CD4-positive, alpha-beta T cell treated with Interleukin-6 at 100 ng/mL for 8 hours (primary cell): ENCODE measurements around the gene PTGER4.
"Not testable (repeated sequence)": the region's sequence is repeated elsewhere in the genome, so short reads cannot be mapped to it uniquely, and the experiment has no call there.

Source experiments
- DNase-seq: peaks from one replicate; pipeline ENCODE4 v3.0.0-alpha.2; 2020; ENCODE audit warnings: mixed read lengths, low spot score

PTGER4 gene

DNA sequence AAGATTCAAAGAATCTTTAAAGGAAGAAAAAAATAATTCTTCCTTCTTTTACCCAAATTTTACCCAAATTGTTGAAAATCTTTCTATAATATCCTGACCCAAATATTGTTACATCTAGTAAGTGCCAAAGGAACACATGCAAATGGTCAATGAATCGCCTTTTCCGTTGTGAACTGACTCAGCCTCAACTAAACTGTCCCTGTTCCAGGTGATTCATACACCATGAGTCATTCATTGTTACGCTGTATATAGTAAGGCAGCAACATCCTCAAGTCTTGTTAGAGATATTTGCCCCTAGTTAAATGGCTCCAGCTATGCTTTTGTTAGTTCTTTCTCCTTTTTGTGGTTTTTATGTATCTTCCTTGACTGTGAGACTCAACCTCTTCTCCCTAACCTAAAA lies 9.7 kb downstream of the PTGER4 start:
- peak; percentile 54 for DNase-seq

- no peak for DNase-seq
Observed at GRCh38 chr5:40690267-40690666, 10.6 kb downstream of the PTGER4 start.

DNA sequence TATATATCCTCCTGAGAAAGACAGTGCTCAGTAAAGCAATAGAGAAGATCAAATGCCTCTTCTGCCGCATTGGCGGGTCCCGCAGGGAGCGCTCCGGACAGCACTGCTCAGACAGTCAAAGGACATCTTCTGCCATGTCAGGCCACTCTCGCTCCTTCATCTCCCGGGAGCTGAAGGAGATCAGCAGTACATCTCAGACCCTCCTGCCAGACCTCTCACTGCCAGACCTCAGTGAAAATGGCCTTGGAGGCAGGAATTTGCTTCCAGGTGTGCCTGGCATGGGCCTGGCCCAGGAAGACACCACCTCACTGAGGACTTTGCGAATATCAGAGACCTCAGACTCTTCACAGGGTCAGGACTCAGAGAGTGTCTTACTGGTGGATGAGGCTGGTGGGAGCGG lies 12.2 kb downstream of the PTGER4 start:
- DNase-seq, result no peak

DNA sequence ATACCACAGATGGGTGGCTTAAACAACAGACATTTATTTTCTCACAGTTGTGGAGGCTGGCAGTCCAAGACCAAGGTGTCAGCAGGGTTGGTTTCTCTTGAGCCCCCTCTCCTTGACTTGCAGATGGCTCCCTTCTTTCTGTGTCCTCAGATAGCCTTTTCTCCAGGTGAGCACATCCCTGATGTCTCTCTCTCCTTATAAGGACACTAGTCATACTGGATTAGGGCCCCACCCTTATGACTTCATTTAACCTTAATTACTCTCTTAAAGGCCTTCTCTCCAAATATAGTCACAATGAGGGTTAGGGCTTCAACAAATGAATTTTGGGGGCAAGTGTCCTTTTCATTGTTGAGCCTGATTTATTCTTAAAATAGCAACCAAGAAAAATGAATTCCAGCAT lies 14.7 kb downstream of the PTGER4 start:
- no peak for DNase-seq

DNA sequence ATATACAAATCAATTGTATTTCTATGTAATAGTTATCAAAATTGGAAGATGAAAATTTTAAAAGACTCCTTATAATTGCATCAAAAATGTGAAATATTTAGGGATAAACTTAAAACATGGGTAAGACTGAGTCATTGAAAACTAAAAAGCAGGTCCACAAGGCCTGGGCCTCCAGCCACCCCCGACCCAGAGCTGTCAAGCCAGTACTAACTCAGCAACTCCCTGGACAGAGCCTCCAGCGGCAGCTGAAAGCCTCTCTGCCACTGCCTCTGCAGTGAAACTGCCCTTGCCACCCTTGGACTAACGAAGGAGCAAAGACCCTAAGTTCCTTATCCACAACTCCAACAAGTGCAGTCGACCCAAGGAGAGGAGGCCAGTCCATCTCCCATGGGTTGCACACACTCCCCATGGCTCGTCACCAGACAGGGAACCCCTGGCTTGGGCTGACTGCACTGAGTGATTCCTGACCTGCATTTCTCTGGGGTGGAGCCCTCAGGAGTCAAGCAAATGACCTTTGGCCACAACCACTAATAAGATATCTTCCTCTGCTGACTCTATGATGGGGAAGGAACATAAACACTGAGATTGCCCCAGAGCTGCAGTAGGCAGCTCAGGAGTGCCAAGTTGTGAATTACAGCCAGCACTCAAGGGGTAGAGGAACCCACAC lies 20.5 kb downstream of the PTGER4 start:
- DNase-seq, result no peak

DNA sequence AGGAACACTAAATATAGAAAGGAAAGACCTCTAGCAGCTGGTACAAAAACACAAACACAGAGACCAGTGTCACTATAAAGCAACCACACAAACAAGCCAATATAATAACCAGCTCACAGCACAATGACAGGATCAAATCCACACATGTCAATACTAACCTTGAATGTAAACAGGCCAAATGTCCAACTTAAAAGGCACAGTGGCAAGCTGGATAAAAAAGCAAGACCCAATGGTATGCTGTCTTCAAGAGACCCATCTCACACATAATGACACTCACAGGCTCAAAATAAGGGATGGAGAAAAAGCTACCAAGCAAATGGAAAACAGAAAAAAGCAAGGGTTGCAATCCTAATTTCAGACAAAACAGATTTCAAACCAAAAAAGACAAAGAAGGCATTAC lies 22.3 kb downstream of the PTGER4 start:
- not testable (repeated sequence) for DNase-seq

DNA sequence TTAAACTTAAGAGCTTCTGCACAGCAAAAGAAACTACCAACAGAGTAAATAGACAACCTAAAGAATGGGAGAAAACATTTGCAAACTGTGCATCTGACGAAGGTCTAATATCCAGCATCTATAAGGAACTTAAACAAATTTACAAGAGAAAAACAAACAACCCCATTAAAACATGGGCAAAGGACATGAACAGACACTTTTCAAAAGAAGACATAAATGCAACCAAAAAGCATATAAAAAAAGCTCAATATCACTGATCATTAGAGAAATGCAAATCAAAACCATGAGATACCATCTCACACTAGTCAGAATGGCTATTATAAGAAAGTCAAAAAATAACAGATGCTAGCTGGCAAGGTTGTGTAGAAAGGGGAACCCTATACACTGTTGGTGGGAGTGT lies 25.8 kb downstream of the PTGER4 start:
- not testable (repeated sequence) for DNase-seq

- not testable (repeated sequence) for DNase-seq
Observed at GRCh38 chr5:40710575-40710974, 30.9 kb downstream of the PTGER4 start.

DNA sequence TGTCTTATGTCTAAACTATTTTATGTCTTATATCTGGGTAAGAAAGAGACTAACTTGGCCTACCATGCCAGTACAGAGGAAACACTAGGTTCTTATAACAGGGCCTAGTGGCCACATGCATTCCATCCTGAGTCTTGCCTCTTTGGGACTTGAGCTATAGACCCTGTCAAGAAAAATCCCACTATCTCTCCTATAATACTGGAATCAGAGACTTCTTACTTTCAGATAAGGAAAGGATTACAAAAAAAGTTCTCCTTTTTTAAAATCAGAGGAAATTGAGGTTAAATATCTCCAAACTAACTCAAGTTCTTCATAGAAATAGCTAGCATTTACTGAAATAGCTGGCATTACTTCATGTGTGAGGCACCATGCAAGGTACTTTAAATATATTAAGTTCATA lies 34.3 kb downstream of the PTGER4 start:
- DNase-seq, result no peak

- DNase-seq, result no peak
Observed at GRCh38 chr5:40716000-40716399, 36.3 kb downstream of the PTGER4 start.

DNA sequence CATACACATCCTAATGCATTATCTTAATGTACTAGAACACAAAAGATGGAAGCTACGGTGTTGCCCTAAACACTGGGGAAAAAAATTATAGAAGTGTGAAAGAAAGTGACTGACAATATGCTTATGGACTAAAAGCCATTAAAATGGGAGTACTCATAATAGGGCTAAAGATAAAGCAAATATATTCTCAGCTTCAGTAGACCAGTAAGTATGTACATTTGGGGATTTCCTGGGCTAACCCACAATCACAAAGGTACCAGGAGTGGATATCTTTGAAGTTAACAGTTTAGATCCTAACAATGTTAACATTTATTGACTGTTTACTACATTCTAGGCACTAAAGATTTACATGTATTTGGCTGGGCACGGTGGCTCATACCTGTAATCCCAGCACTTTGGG lies 36.9 kb downstream of the PTGER4 start:
- no peak for DNase-seq

DNA sequence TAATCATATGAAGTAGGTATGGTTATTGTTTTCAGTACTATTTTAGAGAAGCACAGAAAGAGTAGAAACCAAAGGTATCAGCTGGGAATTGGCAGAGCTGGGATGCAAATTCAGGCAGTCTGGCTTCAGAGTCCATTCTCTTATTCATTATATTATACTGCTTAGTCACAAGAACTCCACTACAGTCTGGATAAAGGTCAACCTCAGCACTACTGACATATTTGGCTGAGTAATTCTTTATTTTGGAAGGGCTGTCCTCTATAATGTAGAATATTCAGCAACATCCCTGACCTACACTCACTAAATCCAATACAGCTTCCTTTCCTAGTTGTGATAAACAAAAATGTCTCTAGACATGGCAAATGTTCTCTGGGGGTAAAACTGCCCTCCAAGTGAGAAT lies 37.6 kb downstream of the PTGER4 start:
- DNase-seq, result no peak

GRCh38 chr5:40720069-40720468 lies 40.4 kb downstream of the PTGER4 start:
- no peak for DNase-seq

- not testable (repeated sequence) for DNase-seq
Observed at GRCh38 chr5:40722497-40722911, 42.8 kb downstream of the PTGER4 start.

DNA sequence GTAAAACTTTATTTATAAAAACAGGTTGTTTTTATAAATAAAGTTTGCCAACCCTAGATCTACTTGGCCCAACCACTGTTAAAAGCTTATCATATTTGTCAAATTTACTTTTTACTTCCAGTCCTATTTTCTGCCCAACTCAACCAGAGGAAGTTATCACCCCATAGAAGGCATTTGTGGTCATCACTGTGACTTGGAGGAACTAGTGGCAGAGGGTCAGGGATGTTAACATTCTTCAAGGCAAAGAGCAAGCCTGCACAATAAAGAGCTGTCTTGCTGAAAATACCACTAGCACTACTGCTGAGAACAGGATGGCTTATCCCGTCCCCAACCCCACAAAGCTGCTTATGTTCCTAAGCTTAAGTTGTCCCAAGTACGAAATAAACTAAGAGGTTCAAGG lies 53.7 kb downstream of the PTGER4 start:
- no peak for DNase-seq

DNA sequence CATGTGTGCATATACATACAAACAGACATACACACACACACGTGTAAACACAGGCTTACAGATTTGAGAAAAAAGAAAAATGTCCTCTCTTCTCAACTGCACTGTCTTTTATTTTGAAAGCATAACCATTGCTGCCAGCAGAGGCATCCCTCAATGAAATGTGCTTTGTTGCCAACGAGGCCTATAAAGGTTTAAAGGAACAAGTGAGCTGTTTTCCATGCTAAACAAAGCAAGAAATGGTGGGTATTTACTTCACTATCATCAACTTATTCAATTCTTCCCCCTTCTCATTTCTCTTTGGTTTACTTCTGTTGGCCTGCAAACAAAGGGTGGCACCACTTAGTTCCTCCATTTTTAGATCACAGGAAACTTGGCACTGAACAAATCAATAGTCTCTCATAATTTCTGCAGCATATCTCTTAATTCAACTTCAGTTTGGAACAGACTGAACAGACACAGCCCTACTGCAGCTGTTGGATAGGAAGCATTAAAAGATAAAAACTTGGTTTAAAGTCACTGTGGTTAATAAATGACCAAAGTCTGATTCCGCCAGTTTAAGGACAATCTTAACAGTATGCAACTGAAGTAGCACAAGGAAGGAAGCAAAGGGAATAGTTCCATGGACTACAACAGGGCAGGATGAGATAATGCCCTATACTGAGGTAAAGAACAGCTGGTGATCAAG lies 54.3 kb downstream of the PTGER4 start:
- DNase-seq, result no peak

DNA sequence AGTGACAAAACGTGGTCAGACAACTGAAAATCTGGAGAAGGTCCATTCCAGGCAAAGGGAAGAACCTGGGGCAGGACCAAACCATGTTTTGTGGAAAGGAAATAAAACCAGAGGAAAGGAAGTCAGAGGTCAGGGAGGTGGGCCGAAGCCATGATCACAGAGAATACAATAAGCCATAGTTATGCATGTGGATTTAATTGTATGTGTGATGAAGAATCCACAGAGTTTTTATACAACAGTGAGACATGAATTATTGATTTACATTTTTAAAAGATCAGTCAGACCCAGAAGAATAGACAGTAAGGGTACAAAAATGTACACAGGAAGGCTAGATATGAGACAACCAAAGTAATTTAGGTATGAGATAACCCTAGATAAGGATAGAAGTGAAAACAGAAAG lies 55.3 kb downstream of the PTGER4 start:
- DNase-seq, result no peak

- DNase-seq, result no peak
Observed at GRCh38 chr5:40735609-40736008, 55.9 kb downstream of the PTGER4 start.

DNA sequence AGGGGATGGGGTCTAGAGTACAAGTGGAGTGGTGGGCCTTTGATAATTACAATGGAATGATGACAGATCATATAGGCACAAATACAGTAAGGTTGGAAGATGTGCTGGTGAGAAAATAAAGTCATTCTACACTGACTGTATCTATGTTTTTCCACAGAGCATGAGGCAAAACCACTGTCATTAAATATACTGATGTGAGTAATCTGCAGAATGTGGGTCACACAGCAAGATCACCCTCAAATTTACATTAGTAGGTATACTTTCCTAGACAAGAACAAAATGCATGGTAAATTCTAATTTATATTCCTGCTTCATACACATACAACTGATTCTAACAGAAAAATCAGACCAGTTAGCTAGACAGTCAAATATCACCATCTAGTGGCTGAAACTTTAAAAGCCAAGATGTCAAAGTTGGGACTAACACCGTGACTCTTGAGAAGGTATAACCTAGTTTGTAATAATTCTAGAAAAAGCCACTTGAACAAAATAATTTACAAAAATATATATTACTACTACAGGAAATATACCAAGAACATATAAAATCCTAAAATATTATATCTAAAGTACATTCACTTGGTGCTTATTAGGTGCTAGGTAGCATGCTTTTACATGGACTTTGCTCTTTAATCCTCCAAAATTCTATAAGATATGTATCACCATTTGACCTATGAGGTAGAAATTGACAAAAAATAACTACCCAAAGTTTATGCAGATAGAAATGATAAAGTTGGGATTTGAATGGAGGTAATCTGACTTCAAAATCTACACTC lies 56.6 kb downstream of the PTGER4 start:
- DNase-seq, result peak; percentile 53

GRCh38 chr5:40738502-40738901 lies 58.8 kb downstream of the PTGER4 start:
- DNase-seq, result no peak
